HepG2 (cell line): ENCODE measurements around the gene JSRP1. TPM values are rescaled to one million over a fixed set of nuclear protein-coding genes. Genes with fewer than 3 reads are reported as not detected.
A peak's percentile ranks its signal among the peaks of the same experiment; 100 is the strongest.

Experiments used
- CENPX ChIP-seq: sonication (generic); formaldehyde crosslinking; IDR thresholded peaks from 2 replicates; pipeline ENCODE4 v1.9.0; 2021; ENCODE audit warnings: mild to moderate bottlenecking, missing genetic modification reagents, moderate library complexity
- CHD2 ChIP-seq: IDR thresholded peaks from 2 replicates; pipeline ENCODE4 v1.6.1; 2011; ENCODE audit warnings: low read depth, low read length, improper control_type of control experiment
- FOXC1 ChIP-seq: sonication (generic); formaldehyde crosslinking; IDR thresholded peaks from 2 replicates; pipeline ENCODE4 v1.8.0; 2022; ENCODE audit warnings: mild to moderate bottlenecking, missing genetic modification reagents, borderline replicate concordance
- KDM3A ChIP-seq: IDR thresholded peaks from 2 replicates; pipeline ENCODE4 v1.6.1; 2018; ENCODE audit warnings: low read depth, missing compliant biosample characterization
- PAF1 ChIP-seq: IDR thresholded peaks from 2 replicates; pipeline ENCODE4 v1.6.1; 2016; ENCODE audit warnings: missing genetic modification reagents, missing compliant biosample characterization
- POLR2A ChIP-seq, 2 experiments: IDR thresholded peaks; 2 replicates each; pipeline ENCODE4 v1.6.1; 2011; ENCODE audit warnings: low read depth in 2 of 2, low read length in 2 of 2, mild to moderate bottlenecking in 1 of 2, moderate library complexity in 1 of 2; ENCODE audit not compliant: insufficient read depth in 1 of 2
- RNF2 ChIP-seq: fragments of 450-650 bp; conservative IDR thresholded peaks from 2 replicates; pipeline ENCODE4 v1.6.1; 2016; ENCODE audit warnings: low read depth
- SSRP1 ChIP-seq: IDR thresholded peaks from 2 replicates; pipeline ENCODE4 v1.6.1; 2016; ENCODE audit warnings: control low read depth
- YEATS2 ChIP-seq: sonication (generic); formaldehyde crosslinking; IDR thresholded peaks from 2 replicates; pipeline ENCODE4 v1.4.0; 2020; ENCODE audit warnings: missing genetic modification reagents, borderline replicate concordance
- ZNF317 ChIP-seq: sonication (generic); formaldehyde crosslinking; IDR thresholded peaks from 2 replicates; pipeline ENCODE4 v1.5.0; 2020; ENCODE audit warnings: mild to moderate bottlenecking, missing genetic modification reagents
- ZNF335 ChIP-seq: sonication (generic); formaldehyde crosslinking; IDR thresholded peaks from 2 replicates; pipeline ENCODE4 v1.4.0; 2020; ENCODE audit warnings: missing genetic modification reagents
- ZNF33A ChIP-seq: sonication (generic); formaldehyde crosslinking; IDR thresholded peaks from 2 replicates; pipeline ENCODE4 v1.5.1; 2020; ENCODE audit warnings: missing genetic modification reagents, mild to moderate bottlenecking, moderate library complexity, borderline replicate concordance
- ZNF546 ChIP-seq: sonication (generic); formaldehyde crosslinking; conservative IDR thresholded peaks from 2 replicates; pipeline ENCODE4 v1.8.1; 2023; ENCODE audit warnings: mild to moderate bottlenecking, missing genetic modification reagents
- ZNF674 ChIP-seq: sonication (generic); formaldehyde crosslinking; IDR thresholded peaks from 2 replicates; pipeline ENCODE4 v1.5.0; 2020; ENCODE audit warnings: low read depth, mild to moderate bottlenecking, missing genetic modification reagents
- ZNF746 ChIP-seq: sonication (generic); formaldehyde crosslinking; IDR thresholded peaks from 2 replicates; pipeline ENCODE4 v1.8.0; 2022; ENCODE audit warnings: mild to moderate bottlenecking, missing genetic modification reagents
- ZSCAN22 ChIP-seq: sonication (generic); formaldehyde crosslinking; IDR thresholded peaks from 2 replicates; pipeline ENCODE4 v1.4.0; 2020; ENCODE audit warnings: mild to moderate bottlenecking, missing genetic modification reagents
- polyA plus RNA-seq, 8 experiments: library from polyadenylated mRNA; depleted of rRNA in 3 of 8; stranded (reverse) in 7 of 8; unstranded in 1 of 8; fragments of >200 nt; fragmentation: Illumina TruSeq in 4 of 8; extraction: Trizol in 4 of 8; gene quantifications; 2 replicates each; pipeline versions ENCODE4 v1.2.1 to v1.2.3, GENCODE V29; 2011 to 2016; ENCODE audit warnings: low read depth in 4 of 8, missing spikeins in 1 of 8, mixed read lengths in 1 of 8; ENCODE audit not compliant: insufficient read depth in 1 of 8
- total RNA-seq, 5 experiments: library from RNA; depleted of rRNA; stranded (reverse); fragments of >200 nt; fragmentation: Illumina TruSeq; extraction: Trizol; gene quantifications; 2 replicates each; pipeline ENCODE4 v1.2.3, GENCODE V29; 2016; ENCODE audit warnings: low read depth in 1 of 5
- TF ChIP-seq, protein P1 (sequence below): sonication (generic); formaldehyde crosslinking; IDR thresholded peaks from 2 replicates; pipeline ENCODE4 v1.8.0; 2022; ENCODE audit warnings: mild to moderate bottlenecking, missing genetic modification reagents; ENCODE audit not compliant: insufficient replicate concordance
- TF ChIP-seq, protein P2 (sequence below): sonication (generic); formaldehyde crosslinking; IDR thresholded peaks from 2 replicates; pipeline ENCODE4 v1.4.0; 2020; ENCODE audit warnings: missing genetic modification reagents
- TF ChIP-seq, protein P3 (sequence below): sonication (generic); formaldehyde crosslinking; IDR thresholded peaks from 2 replicates; pipeline ENCODE4 v1.4.0; 2020; ENCODE audit warnings: missing genetic modification reagents, borderline replicate concordance
- TF ChIP-seq, protein P4 (sequence below): sonication (generic); formaldehyde crosslinking; IDR thresholded peaks from 2 replicates; pipeline ENCODE4 v1.4.0; 2020; ENCODE audit warnings: missing genetic modification reagents
- TF ChIP-seq, protein P5 (sequence below): sonication (generic); formaldehyde crosslinking; IDR thresholded peaks from 2 replicates; pipeline ENCODE4 v1.4.0; 2020; ENCODE audit warnings: low read depth, mild to moderate bottlenecking, missing genetic modification reagents
- TF ChIP-seq, protein P6 (sequence below): IDR thresholded peaks from 2 replicates; pipeline ENCODE4 v1.6.1; 2016; ENCODE audit warnings: mild to moderate bottlenecking

The JSRP1 gene
- total and polyA plus RNA-seq, 2 of the 13 experiments (the other 11 are each of a cell fraction or from before 2014, with no cell fraction given) = 0.16 to 0.38 TPM

DNA sequence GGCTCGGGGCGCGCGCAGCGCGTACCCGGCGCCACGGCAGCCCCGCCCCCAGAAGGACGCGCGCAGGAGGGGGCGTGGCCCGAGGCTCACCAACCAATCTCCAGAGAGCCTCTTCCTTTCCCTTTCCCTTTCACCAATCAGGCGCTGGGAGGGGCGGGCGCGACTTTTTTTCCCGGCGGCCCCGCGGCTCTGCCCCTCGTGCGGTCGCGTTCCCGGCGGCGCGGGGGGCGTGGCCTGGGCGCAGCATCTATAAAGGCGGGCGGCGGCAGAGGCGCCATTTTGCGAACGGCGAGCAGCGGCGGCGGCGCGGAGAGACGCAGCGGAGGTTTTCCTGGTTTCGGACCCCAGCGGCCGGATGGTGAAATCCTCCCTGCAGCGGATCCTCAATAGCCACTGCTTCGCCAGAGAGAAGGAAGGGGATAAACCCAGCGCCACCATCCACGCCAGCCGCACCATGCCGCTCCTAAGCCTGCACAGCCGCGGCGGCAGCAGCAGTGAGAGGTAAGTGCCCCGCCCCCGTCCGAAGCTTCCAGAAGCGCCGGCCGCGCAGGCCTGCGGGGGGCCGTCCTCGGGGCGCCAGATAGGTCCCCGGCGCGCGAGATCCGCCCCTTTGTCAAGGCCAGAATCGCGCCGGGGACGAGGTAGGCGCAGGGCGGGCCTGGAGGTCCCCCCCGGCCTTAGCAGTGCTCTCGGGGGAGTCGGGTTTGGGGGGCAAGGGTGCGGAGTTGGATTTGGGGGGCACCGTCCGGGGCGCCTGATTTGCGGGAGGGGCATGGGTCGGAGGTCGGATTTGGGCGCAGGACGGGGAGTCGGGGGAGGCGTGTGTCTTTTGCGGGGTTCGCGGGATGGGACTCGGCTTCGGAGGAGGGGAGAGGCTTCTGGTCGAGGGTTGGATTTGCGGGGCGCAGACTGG is 13.3 kb upstream of the JSRP1 start (continued):
- 0 out of 2 replicates have a peak, but pooled peaks have one; percentile 29 for TF ChIP-seq RNF2
- TF ChIP-seq ZNF335 (CRISPR knock-in tag) = 0 out of 2 replicates have a peak, but pooled peaks have one; percentile 58
- TF ChIP-seq, protein P1, sequence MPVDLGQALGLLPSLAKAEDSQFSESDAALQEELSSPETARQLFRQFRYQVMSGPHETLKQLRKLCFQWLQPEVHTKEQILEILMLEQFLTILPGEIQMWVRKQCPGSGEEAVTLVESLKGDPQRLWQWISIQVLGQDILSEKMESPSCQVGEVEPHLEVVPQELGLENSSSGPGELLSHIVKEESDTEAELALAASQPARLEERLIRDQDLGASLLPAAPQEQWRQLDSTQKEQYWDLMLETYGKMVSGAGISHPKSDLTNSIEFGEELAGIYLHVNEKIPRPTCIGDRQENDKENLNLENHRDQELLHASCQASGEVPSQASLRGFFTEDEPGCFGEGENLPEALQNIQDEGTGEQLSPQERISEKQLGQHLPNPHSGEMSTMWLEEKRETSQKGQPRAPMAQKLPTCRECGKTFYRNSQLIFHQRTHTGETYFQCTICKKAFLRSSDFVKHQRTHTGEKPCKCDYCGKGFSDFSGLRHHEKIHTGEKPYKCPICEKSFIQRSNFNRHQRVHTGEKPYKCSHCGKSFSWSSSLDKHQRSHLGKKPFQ = peak; percentile 81
- TF ChIP-seq FOXC1 (CRISPR knock-in tag) = peak; percentile 63; the same call in 1 of the 2 replicates
- peak; percentile 92 for TF ChIP-seq KDM3A (CRISPR knock-in tag)
- peak; percentile 52; the same call in 1 of the 2 replicates for TF ChIP-seq ZNF746 (CRISPR knock-in tag)
- 0 out of 2 replicates have a peak, but pooled peaks have one; percentile 42 for TF ChIP-seq ZNF674
- TF ChIP-seq, protein P2, sequence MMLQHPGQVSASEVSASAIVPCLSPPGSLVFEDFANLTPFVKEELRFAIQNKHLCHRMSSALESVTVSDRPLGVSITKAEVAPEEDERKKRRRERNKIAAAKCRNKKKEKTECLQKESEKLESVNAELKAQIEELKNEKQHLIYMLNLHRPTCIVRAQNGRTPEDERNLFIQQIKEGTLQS (CRISPR knock-in tag) = peak; percentile 68
- TF ChIP-seq, protein P3, sequence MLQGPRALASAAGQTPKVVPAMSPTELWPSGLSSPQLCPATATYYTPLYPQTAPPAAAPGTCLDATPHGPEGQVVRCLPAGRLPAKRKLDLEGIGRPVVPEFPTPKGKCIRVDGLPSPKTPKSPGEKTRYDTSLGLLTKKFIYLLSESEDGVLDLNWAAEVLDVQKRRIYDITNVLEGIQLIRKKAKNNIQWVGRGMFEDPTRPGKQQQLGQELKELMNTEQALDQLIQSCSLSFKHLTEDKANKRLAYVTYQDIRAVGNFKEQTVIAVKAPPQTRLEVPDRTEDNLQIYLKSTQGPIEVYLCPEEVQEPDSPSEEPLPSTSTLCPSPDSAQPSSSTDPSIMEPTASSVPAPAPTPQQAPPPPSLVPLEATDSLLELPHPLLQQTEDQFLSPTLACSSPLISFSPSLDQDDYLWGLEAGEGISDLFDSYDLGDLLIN = no peak
- no peak for TF ChIP-seq CENPX (CRISPR knock-in tag)
- TF ChIP-seq PAF1 (CRISPR knock-in tag) = no peak
- TF ChIP-seq POLR2A (IDR thresholded peaks at IDR 0.05; ENCODE audit: insufficient read depth in 1 of 2, low read depth in 2 of 2, low read length in 2 of 2) = peak; percentile 98
- no peak; the same call in 1 of the 2 replicates for TF ChIP-seq ZNF33A (CRISPR knock-in tag)
- peak; percentile 82; the same call in 1 of the 2 replicates for TF ChIP-seq YEATS2 (CRISPR knock-in tag)
- TF ChIP-seq SSRP1 = no peak
- TF ChIP-seq ZNF546 (CRISPR knock-in tag) = 0 out of 2 replicates have a peak, but pooled peaks have one; percentile 14
- TF ChIP-seq ZNF317 (CRISPR knock-in tag) = peak; percentile 70; the same call in 1 of the 2 replicates
- TF ChIP-seq CHD2 = peak; percentile 45; the same call in 1 of the 2 replicates
- TF ChIP-seq, protein P4, sequence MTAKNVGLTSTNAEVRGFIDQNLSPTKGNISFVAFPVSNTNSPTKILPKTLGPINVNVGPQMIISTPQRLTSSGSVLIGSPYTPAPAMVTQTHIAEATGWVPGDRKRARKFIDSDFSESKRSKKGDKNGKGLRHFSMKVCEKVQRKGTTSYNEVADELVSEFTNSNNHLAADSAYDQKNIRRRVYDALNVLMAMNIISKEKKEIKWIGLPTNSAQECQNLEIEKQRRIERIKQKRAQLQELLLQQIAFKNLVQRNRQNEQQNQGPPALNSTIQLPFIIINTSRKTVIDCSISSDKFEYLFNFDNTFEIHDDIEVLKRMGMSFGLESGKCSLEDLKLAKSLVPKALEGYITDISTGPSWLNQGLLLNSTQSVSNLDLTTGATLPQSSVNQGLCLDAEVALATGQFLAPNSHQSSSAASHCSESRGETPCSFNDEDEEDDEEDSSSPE (CRISPR knock-in tag) = peak; percentile 69
- no peak for TF ChIP-seq ZSCAN22 (CRISPR knock-in tag)
- TF ChIP-seq, protein P5, sequence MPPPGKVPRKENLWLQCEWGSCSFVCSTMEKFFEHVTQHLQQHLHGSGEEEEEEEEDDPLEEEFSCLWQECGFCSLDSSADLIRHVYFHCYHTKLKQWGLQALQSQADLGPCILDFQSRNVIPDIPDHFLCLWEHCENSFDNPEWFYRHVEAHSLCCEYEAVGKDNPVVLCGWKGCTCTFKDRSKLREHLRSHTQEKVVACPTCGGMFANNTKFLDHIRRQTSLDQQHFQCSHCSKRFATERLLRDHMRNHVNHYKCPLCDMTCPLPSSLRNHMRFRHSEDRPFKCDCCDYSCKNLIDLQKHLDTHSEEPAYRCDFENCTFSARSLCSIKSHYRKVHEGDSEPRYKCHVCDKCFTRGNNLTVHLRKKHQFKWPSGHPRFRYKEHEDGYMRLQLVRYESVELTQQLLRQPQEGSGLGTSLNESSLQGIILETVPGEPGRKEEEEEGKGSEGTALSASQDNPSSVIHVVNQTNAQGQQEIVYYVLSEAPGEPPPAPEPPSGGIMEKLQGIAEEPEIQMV (CRISPR knock-in tag) = peak; percentile 57; the same call in 1 of the 2 replicates
- TF ChIP-seq, protein P6, sequence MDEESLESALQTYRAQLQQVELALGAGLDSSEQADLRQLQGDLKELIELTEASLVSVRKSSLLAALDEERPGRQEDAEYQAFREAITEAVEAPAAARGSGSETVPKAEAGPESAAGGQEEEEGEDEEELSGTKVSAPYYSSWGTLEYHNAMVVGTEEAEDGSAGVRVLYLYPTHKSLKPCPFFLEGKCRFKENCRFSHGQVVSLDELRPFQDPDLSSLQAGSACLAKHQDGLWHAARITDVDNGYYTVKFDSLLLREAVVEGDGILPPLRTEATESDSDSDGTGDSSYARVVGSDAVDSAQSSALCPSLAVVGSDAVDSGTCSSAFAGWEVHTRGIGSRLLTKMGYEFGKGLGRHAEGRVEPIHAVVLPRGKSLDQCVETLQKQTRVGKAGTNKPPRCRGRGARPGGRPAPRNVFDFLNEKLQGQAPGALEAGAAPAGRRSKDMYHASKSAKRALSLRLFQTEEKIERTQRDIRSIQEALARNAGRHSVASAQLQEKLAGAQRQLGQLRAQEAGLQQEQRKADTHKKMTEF (CRISPR knock-in tag) = peak; percentile 83
